ENCODE results near the gene KANTR.
"Not testable (repeated sequence)": the region's sequence is repeated elsewhere in the genome, so short reads cannot be mapped to it uniquely, and the experiment has no call there.

Gene KANTR

GRCh38 chrX:53128097-53128749, 34.3 kb downstream of the KANTR start:
- DNase-seq (ENCODE audit: low read depth in 2 of 2): no peak

DNA sequence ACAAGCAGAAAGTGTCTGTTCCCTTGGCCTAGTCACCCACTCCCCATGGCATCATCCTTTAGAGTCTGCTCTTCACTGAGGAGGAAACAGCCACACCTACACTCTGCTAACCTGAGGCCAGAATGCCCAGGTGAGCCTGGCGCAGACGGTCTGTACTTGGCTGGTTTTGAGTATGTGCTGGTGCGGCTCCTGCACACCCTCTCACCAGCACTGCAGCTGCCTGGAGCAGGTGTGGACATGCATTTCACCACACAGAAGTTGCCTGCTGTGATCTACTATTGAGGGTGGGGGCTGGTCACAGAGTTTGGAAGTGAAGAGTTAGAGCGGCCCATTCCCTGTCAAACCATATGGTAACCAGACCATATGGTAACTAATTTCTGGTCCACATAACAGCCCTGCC, 39.5 kb downstream of the KANTR start:
- DNase-seq (ENCODE audit: low read depth in 2 of 2): no peak

DNA sequence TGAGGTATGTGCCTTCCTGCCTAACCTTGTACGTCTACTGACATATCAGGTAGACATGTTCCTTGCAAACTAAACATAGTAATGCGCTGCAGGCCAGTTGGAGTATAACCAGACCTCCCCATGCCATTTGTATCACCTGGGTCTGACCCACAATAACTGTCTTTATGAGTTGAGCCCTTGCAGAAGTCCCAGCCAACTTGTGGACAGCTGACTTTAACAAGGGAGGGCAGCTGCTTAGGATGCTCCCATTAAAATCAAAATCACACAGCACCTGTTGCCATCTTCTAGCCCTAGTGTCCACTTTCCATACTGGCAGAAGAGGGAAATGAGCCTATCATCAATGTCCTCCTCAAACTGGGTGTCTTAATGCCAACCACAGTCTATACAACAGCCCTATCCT, 41.6 kb downstream of the KANTR start:
- DNase-seq (ENCODE audit: low read depth in 2 of 2): no peak

DNA sequence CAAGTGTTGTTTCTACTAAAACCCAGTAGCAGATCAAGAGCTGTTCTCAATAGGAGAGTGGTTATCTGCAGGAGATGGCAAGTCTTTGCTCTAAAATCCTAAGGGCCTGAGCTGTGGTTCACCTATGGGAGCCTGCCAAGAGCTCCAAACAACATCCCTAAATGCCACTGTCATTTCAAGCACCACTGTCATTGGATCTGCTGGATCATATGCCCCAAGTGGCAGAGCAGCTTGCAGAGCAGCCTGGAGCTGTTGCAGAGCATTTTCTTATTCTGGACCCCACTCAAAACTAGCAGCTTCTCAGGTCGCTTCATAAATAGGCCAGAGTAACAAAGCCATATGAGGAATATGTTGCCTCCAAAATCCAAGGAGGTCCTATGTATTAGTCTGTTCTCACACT, 59.6 kb downstream of the KANTR start:
- no peak for DNase-seq (ENCODE audit: low read depth in 2 of 2)

GRCh38 chrX:53155512-53156206, 61.7 kb downstream of the KANTR start:
- DNase-seq (ENCODE audit: low read depth in 2 of 2): no peak

- no peak for DNase-seq (ENCODE audit: low read depth in 2 of 2)
Observed at GRCh38 chrX:53156207-53156596, 62.3 kb downstream of the KANTR start.

- DNase-seq (ENCODE audit: low read depth in 2 of 2): no peak
Observed at GRCh38 chrX:53159184-53159583, 65.2 kb downstream of the KANTR start.

- DNase-seq (ENCODE audit: low read depth in 2 of 2): no peak
Observed at GRCh38 chrX:53160297-53160983, 66.5 kb downstream of the KANTR start.

DNA sequence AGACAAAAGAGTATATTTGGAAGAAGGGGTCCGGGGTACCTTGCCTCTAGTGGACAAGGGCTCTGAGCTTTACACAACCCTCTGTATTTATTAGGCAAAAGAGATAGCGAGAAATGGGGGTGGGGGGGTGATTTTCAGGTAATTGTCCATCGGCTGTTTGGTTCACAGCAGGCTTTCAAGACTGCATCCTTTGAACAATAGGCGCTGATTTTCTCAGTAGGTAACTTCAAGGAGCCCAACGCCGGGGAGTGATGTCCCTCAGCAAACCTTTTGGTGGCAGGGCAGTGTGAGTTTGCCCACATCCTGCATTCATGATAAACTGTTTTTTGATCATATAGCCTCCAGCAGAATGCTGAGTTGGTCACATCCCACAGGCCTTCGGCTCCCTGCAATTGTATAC, 69.5 kb downstream of the KANTR start:
- no peak for DNase-seq (ENCODE audit: low read depth in 2 of 2)

- not testable (repeated sequence) for DNase-seq (ENCODE audit: low read depth in 2 of 2)
Observed at GRCh38 chrX:53164566-53164965, 70.6 kb downstream of the KANTR start.

DNA sequence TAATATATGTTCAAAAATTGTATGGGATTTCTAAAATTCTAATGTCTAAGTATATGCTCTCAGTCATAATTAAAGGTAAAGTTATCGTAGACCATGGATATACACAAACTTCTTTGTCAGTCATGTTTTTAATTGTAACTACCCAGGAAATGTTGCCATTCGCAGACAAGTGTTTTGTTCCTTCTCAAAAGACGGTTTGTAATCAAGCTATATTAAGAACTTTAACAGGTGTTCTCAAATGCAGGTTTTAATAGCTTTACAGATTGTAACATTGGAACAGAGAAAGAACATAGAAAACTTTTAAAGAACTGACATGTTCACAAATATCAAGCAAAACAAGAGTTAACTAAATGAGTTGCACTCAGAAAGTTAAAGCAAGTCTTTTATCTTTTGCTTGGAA, 72.2 kb downstream of the KANTR start:
- no peak for DNase-seq (ENCODE audit: low read depth in 2 of 2)

- no peak for DNase-seq (ENCODE audit: low read depth in 2 of 2)
Observed at GRCh38 chrX:53171356-53171755, 77.4 kb downstream of the KANTR start.
